OCI-LY1 (cell line): ENCODE measurements around the gene HDAC9.

ENCODE experiments used
- EZH2 ChIP-seq: fragments of 200-600 bp; sonication (generic), shearing (Covaris generic); IDR thresholded peaks from 2 replicates; pipeline ENCODE4 v1.8.0; 2017; ENCODE audit warnings: borderline replicate concordance, mixed run types, mild to moderate bottlenecking, antibody characterized with exemption, low read length, moderate library complexity, mixed read lengths
- TF ChIP-seq, protein P1 (sequence below): fragments of 200-600 bp; sonication (generic), shearing (Covaris generic); IDR thresholded peaks from 2 replicates; pipeline ENCODE4 v1.5.1; 2017; ENCODE audit warnings: mild to moderate bottlenecking, antibody characterized with exemption, low read length, moderate library complexity, mixed read lengths

DNA sequence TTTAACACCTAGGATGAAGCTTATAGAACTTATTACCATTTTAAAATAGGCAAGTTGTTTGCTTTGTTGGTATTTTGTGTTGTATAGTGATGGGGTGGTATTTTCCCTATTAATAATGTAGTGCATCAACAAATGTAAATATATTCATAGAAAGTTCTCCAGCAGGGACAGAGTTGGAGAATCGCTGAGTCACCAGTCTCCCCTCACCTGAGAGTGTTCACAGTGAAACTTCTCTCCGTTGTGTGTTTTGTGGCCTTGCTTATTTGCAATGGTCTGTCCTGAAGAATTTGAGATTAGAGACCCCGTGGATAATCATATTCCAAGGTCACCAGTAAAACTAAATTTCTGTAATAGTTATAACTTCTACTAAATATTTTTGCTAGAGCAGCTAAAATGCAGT lies 51.0 kb downstream of the HDAC9 start:
- TF ChIP-seq, protein P1, sequence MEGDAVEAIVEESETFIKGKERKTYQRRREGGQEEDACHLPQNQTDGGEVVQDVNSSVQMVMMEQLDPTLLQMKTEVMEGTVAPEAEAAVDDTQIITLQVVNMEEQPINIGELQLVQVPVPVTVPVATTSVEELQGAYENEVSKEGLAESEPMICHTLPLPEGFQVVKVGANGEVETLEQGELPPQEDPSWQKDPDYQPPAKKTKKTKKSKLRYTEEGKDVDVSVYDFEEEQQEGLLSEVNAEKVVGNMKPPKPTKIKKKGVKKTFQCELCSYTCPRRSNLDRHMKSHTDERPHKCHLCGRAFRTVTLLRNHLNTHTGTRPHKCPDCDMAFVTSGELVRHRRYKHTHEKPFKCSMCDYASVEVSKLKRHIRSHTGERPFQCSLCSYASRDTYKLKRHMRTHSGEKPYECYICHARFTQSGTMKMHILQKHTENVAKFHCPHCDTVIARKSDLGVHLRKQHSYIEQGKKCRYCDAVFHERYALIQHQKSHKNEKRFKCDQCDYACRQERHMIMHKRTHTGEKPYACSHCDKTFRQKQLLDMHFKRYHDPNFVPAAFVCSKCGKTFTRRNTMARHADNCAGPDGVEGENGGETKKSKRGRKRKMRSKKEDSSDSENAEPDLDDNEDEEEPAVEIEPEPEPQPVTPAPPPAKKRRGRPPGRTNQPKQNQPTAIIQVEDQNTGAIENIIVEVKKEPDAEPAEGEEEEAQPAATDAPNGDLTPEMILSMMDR: no peak
- no peak for TF ChIP-seq EZH2
